CD14-positive monocyte (primary cell): Measurements from ENCODE around the gene CTNNA2. TPM values are rescaled to one million over a fixed set of nuclear protein-coding genes. Genes with fewer than 3 reads are reported as not detected.

Experiments used
- DNase-seq, 3 donors: peaks; one replicate each; pipeline ENCODE4 v3.0.0-alpha.2; 2011 to 2022
- H2AFZ ChIP-seq: 2 replicates; pipeline ENCODE4 v1.6.0; 2012; ENCODE audit warnings: mild to moderate bottlenecking, low read depth, low read length, inconsistent platforms; ENCODE audit not compliant: insufficient read depth, poor library complexity, severe bottlenecking
- H3K27ac ChIP-seq, 2 donors: 1 replicate in 1 of 2; 2 replicates in 1 of 2; pipeline ENCODE4 v1.5.1; 2012 to 2013; ENCODE audit warnings: low read length in 2 of 2, control low read depth in 1 of 2, inconsistent platforms in 1 of 2, low read depth in 1 of 2, mild to moderate bottlenecking in 1 of 2
- H3K27me3 ChIP-seq, 2 donors: one replicate each; pipeline versions ENCODE4 v1.6.0 to v1.6.1; 2011 to 2013; ENCODE audit warnings: low read length in 2 of 2; ENCODE audit not compliant: control insufficient read depth in 2 of 2, insufficient read depth in 2 of 2
- H3K36me3 ChIP-seq, 2 donors: replicated peaks in 1 of 2; 1 replicate in 1 of 2; 2 replicates in 1 of 2; pipeline versions ENCODE4 v1.5.1 to v1.6.1; 2012 to 2013; ENCODE audit warnings: low read length in 2 of 2, control low read depth in 1 of 2, inconsistent platforms in 1 of 2, mild to moderate bottlenecking in 1 of 2; ENCODE audit not compliant: insufficient read depth in 2 of 2, control insufficient read depth in 1 of 2
- H3K4me1 ChIP-seq, 2 donors: 1 replicate in 1 of 2; 2 replicates in 1 of 2; pipeline versions ENCODE4 v1.5.1 to v1.6.1; 2012 to 2013; ENCODE audit warnings: low read length in 2 of 2, control low read depth in 1 of 2, inconsistent platforms in 1 of 2, mild to moderate bottlenecking in 1 of 2, moderate library complexity in 1 of 2; ENCODE audit not compliant: insufficient read depth in 2 of 2, control insufficient read depth in 1 of 2
- H3K4me2 ChIP-seq: replicated peaks from 2 replicates; pipeline ENCODE3; 2012; ENCODE audit warnings: low read length, moderate library complexity, mild to moderate bottlenecking; ENCODE audit not compliant: poor library complexity, severe bottlenecking; ENCODE audit errors: extremely low read depth
- H3K4me3 ChIP-seq, 3 experiments: fragments of 200-600 bp in 1 of 3; sonication (generic) in 1 of 3; replicated peaks in 1 of 3; 1 replicate in 2 of 3; 2 replicates in 1 of 3; pipeline ENCODE4 v1.5.1; 2011 to 2013; ENCODE audit warnings: low read length in 3 of 3, mild to moderate bottlenecking in 3 of 3, control low read depth in 2 of 3, low read depth in 2 of 3, inconsistent platforms in 1 of 3, moderate library complexity in 1 of 3
- H3K79me2 ChIP-seq: 2 replicates; pipeline ENCODE4 v1.6.0; 2012; ENCODE audit warnings: mild to moderate bottlenecking, control low read depth, inconsistent platforms, low read length, moderate library complexity; ENCODE audit not compliant: insufficient read depth
- H3K9ac ChIP-seq: 2 replicates; pipeline ENCODE4 v1.6.0; 2017; ENCODE audit warnings: low read length, mild to moderate bottlenecking; ENCODE audit not compliant: insufficient read depth, poor library complexity, severe bottlenecking
- H3K9me3 ChIP-seq, 2 donors: replicated peaks in 1 of 2; 1 replicate in 1 of 2; 2 replicates in 1 of 2; pipeline versions ENCODE4 v1.5.1 to v1.6.1; 2012 to 2013; ENCODE audit warnings: low read length in 2 of 2, control low read depth in 1 of 2; ENCODE audit not compliant: control insufficient read depth in 1 of 2, insufficient read depth in 1 of 2
- H4K20me1 ChIP-seq: 2 replicates; pipeline ENCODE4 v1.6.0; 2012; ENCODE audit warnings: mild to moderate bottlenecking, low read length, control low read depth, moderate library complexity; ENCODE audit not compliant: insufficient read depth
- H3K27ac Mint-ChIP-seq, 7 donors: one replicate each; pipeline ENCODE4 v1.8.0; 2020; ENCODE audit warnings: mild to moderate bottlenecking in 7 of 7, mixed read lengths in 7 of 7, moderate library complexity in 6 of 7, inconsistent platforms in 2 of 7
- H3K27me3 Mint-ChIP-seq, 3 donors: one replicate each; pipeline ENCODE4 v1.8.0; 2021 to 2022; ENCODE audit warnings: low read depth in 3 of 3, mild to moderate bottlenecking in 3 of 3, mixed read lengths in 3 of 3, moderate library complexity in 3 of 3, inconsistent platforms in 1 of 3
- H3K36me3 Mint-ChIP-seq, 2 donors: one replicate each; pipeline ENCODE4 v1.8.0; 2020; ENCODE audit warnings: mixed read lengths in 2 of 2, inconsistent platforms in 1 of 2, mild to moderate bottlenecking in 1 of 2
- H3K4me1 Mint-ChIP-seq: one replicate; pipeline ENCODE4 v1.8.0; 2020; ENCODE audit warnings: mild to moderate bottlenecking, mixed read lengths
- H3K4me3 Mint-ChIP-seq, 2 donors: one replicate each; pipeline ENCODE4 v1.8.0; 2020; ENCODE audit warnings: mild to moderate bottlenecking in 2 of 2, mixed read lengths in 2 of 2, moderate library complexity in 1 of 2
- H3K9me3 Mint-ChIP-seq, 7 donors: one replicate each; pipeline ENCODE4 v1.8.0; 2020 to 2022; ENCODE audit warnings: mixed read lengths in 7 of 7, mild to moderate bottlenecking in 6 of 7, moderate library complexity in 6 of 7, inconsistent platforms in 2 of 7
- CTCF ChIP-seq: fragments of 200-600 bp; IDR thresholded peaks from one replicate; pipeline ENCODE4 v1.8.0; 2022; ENCODE audit warnings: antibody characterized with exemption, mild to moderate bottlenecking
- WGBS: methylation state at CpG from one replicate; pipeline ENCODE4 v1.1.5; 2013; ENCODE audit warnings: missing lambda C conversion rate; ENCODE audit not compliant: insufficient coverage; 5-methylcytosine and 5-hydroxymethylcytosine counted together
- intact Hi-C, 2 donors: fragments of 100-400 bp; cut with micrococcal nuclease; formaldehyde crosslinking; loops; one replicate each; pipeline versions ENCODE4 v1.15.0 to v1.15.1; 2023
- polyA plus RNA-seq, 3 donors: library from polyadenylated mRNA; depleted of rRNA in 1 of 3; unstranded in 2 of 3; stranded (reverse) in 1 of 3; fragments of 300-500 nt in 2 of 3; fragments of >200 nt in 1 of 3; fragmentation: Illumina TruSeq in 2 of 3; gene quantifications; 1 replicate in 2 of 3; 2 replicates in 1 of 3; pipeline ENCODE4 v1.2.3, GENCODE V29; 2012 to 2021

The CTNNA2 gene
- polyA plus RNA-seq, 3 donors: not detected

GRCh38 chr2:80231421-80231820 is 718.6 kb downstream of the CTNNA2 start:
- Histone ChIP-seq H4K20me1 (no peaks in the 10 kb centered on the region), H3K9me3 (peaks cover 0 to 3% of the 10 kb centered on the region in 2 donors), H2AFZ (no peak overlapping the region), H3K4me1 (no peaks in the 10 kb centered on the region), H3K27me3 (no peaks in the 10 kb centered on the region), H3K4me2 (no peak overlapping the region), H3K4me3 (no peak overlapping the region), H3K9ac (no peak overlapping the region), H3K36me3 (no peaks in the 10 kb centered on the region), H3K27ac (no peak overlapping the region), H3K79me2 (no peaks in the 10 kb centered on the region)
- Mint-ChIP-seq H3K4me3 (no peak overlapping the region), H3K27me3 (no peaks in the 10 kb centered on the region), H3K27ac (no peak overlapping the region), H3K36me3 (no peaks in the 10 kb centered on the region), H3K9me3 (peaks cover 0 to 6% (median 2%) of the 10 kb centered on the region in 7 donors), H3K4me1 (no peaks in the 10 kb centered on the region)
- DNase-seq: no peak
- no CpG with 5 or more reads among the region's 1 CpG for WGBS
- intact Hi-C loops: no loop called here
- TF ChIP-seq CTCF: no peak

GRCh38 chr2:80233333-80233732 is 720.5 kb downstream of the CTNNA2 start:
- no CpG with 5 or more reads among the region's 1 CpG for WGBS
- Mint-ChIP-seq H3K36me3 (no peaks in the 10 kb centered on the region), H3K27me3 (peaks cover 0 to 3% (median 0%) of the 10 kb centered on the region in 3 donors)

More at GRCh38 chr2:80233333-80233732, 720.5 kb downstream of the CTNNA2 start:
- Histone ChIP-seq H3K9me3 (no peaks in the 10 kb centered on the region), H4K20me1 (no peaks in the 10 kb centered on the region), H3K36me3 (no peaks in the 10 kb centered on the region), H3K79me2 (no peaks in the 10 kb centered on the region), H2AFZ (no peak overlapping the region), H3K27ac (no peak overlapping the region), H3K4me1 (no peaks in the 10 kb centered on the region), H3K27me3 (no peaks in the 10 kb centered on the region), H3K4me3 (no peak overlapping the region), H3K4me2 (no peak overlapping the region), H3K9ac (no peak overlapping the region)
- DNase-seq: no peak
- Mint-ChIP-seq H3K4me3 (no peak overlapping the region), H3K4me1 (no peaks in the 10 kb centered on the region), H3K27ac (no peak overlapping the region), H3K9me3 (peaks cover 0 to 3% (median 0%) of the 10 kb centered on the region in 7 donors)
- intact Hi-C loops: no loop called here
- no peak for TF ChIP-seq CTCF
